MCF 10A (cell line): Measurements from ENCODE around the gene PXMP2. TPM values are rescaled to one million over a fixed set of nuclear protein-coding genes. Genes with fewer than 3 reads are reported as not detected.

Source experiments
- BruUV-seq: library from RNA; stranded (reverse); fragments of 400-500 nt; replicated peaks from 2 replicates; lab custom pipeline; 2021; lab: Mats Ljungman, UMichigan
- CTCF ChIA-PET: fragments of 300-600 bp; sonication (Branson Sonifier 250); formaldehyde crosslinking; extraction: SDS; loops from one replicate; lab custom pipeline; 2021; ENCODE audit warnings: antibody characterized with exemption, inconsistent platforms; lab: Yijun Ruan, JAX
- POLR2A ChIA-PET: fragments of 300-600, 350-650 bp; sonication (Branson Sonifier 250); formaldehyde crosslinking; extraction: SDS; loops from one replicate; lab custom pipeline; 2020; ENCODE audit warnings: antibody characterized with exemption, inconsistent platforms; lab: Yijun Ruan, JAX
- DNase-seq: peaks from one replicate; pipeline ENCODE4 v3.0.0-alpha.2; 2018; ENCODE audit not compliant: unreplicated experiment
- H3K27ac Mint-ChIP-seq: one replicate; pipeline ENCODE4 v1.8.0; 2022; ENCODE audit warnings: mild to moderate bottlenecking, low read depth, mixed read lengths; ENCODE audit not compliant: unreplicated experiment
- H3K27me3 Mint-ChIP-seq: one replicate; pipeline ENCODE4 v1.8.0; 2022; ENCODE audit warnings: mixed read lengths; ENCODE audit not compliant: insufficient read depth, unreplicated experiment
- H3K36me3 Mint-ChIP-seq: one replicate; pipeline ENCODE4 v1.8.0; 2022; ENCODE audit warnings: mild to moderate bottlenecking, moderate library complexity, mixed read lengths; ENCODE audit not compliant: insufficient read depth, unreplicated experiment
- H3K4me1 Mint-ChIP-seq: one replicate; pipeline ENCODE4 v1.8.0; 2022; ENCODE audit warnings: mixed read lengths; ENCODE audit not compliant: insufficient read depth, unreplicated experiment
- H3K4me3 Mint-ChIP-seq: one replicate; pipeline ENCODE4 v1.8.0; 2022; ENCODE audit warnings: mild to moderate bottlenecking, moderate library complexity, mixed read lengths; ENCODE audit not compliant: unreplicated experiment
- H3K9me3 Mint-ChIP-seq: one replicate; pipeline ENCODE4 v1.8.0; 2022; ENCODE audit warnings: mixed read lengths; ENCODE audit not compliant: unreplicated experiment
- CTCF ChIP-seq: fragments of 200-600 bp; IDR thresholded peaks from one replicate; pipeline ENCODE4 v1.8.0; 2022; ENCODE audit warnings: antibody characterized with exemption, mild to moderate bottlenecking; ENCODE audit not compliant: unreplicated experiment
- intact Hi-C: fragments of 100-400 bp; cut with micrococcal nuclease; formaldehyde crosslinking; loops from 2 replicates; pipeline ENCODE4 v1.14.1; 2022
- total RNA-seq: library from RNA; stranded (reverse); gene quantifications from 2 replicates; pipeline ENCODE4 v1.2.3, GENCODE V29; 2022

Gene PXMP2
- total RNA-seq, 1 experiment from 2014 or later, result 28.1 TPM

GRCh38 chr12:132716356-132716755, 29.0 kb downstream of the PXMP2 start:
- DNase-seq, result no peak
- POLR2A ChIA-PET, result no interaction called here
- CTCF ChIA-PET, result no interaction called here
- intact Hi-C loops, result no loop called here
- H3K27me3 Mint-ChIP-seq, result no peaks in the 10 kb centered on the region
- no peak for TF ChIP-seq CTCF
- no TSS peak for BruUV-seq
- H3K27ac Mint-ChIP-seq, result no peak overlapping the region
- H3K9me3 Mint-ChIP-seq, result no peaks in the 10 kb centered on the region
- no peaks in the 10 kb centered on the region for H3K4me1 Mint-ChIP-seq
- H3K36me3 Mint-ChIP-seq, result peaks cover 80% of the 10 kb centered on the region
- no peak overlapping the region for H3K4me3 Mint-ChIP-seq

- POLR2A ChIA-PET, result no interaction called here
- Mint-ChIP-seq H3K4me3 (no peak overlapping the region), H3K27ac (no peak overlapping the region), H3K27me3 (no peaks in the 10 kb centered on the region), H3K36me3 (peaks cover 87% of the 10 kb centered on the region), H3K4me1 (no peaks in the 10 kb centered on the region), H3K9me3 (no peaks in the 10 kb centered on the region)
- intact Hi-C loops, result no loop called here
- no peak for TF ChIP-seq CTCF
- DNase-seq, result no peak
- BruUV-seq, result no TSS peak
- CTCF ChIA-PET, result no interaction called here
Observed at GRCh38 chr12:132717011-132717410, 29.6 kb downstream of the PXMP2 start.

GRCh38 chr12:132717531-132718387, 30.4 kb downstream of the PXMP2 start:
- H3K27ac Mint-ChIP-seq, result no peak overlapping the region
- no TSS peak for BruUV-seq
- POLR2A ChIA-PET, result no interaction called here
- H3K9me3 Mint-ChIP-seq, result no peaks in the 10 kb centered on the region
- CTCF ChIA-PET, result no interaction called here
- intact Hi-C loops, result no loop called here
- TF ChIP-seq CTCF, result no peak
- peaks cover 88% of the 10 kb centered on the region for H3K36me3 Mint-ChIP-seq
- DNase-seq, result no peak
- no peak overlapping the region for H3K4me3 Mint-ChIP-seq
- H3K4me1 Mint-ChIP-seq, result no peaks in the 10 kb centered on the region
- H3K27me3 Mint-ChIP-seq, result no peaks in the 10 kb centered on the region

- no peak for DNase-seq
Observed at GRCh38 chr12:132718644-132719043, 31.3 kb downstream of the PXMP2 start.

More at GRCh38 chr12:132718644-132719043, 31.3 kb downstream of the PXMP2 start:
- no peaks in the 10 kb centered on the region for H3K4me1 Mint-ChIP-seq
- H3K4me3 Mint-ChIP-seq, result no peak overlapping the region
- BruUV-seq, result no TSS peak
- no peaks in the 10 kb centered on the region for H3K9me3 Mint-ChIP-seq
- CTCF ChIA-PET, result no interaction called here
- H3K27me3 Mint-ChIP-seq, result no peaks in the 10 kb centered on the region
- POLR2A ChIA-PET, result no interaction called here
- H3K27ac Mint-ChIP-seq, result no peak overlapping the region
- no peak for TF ChIP-seq CTCF
- H3K36me3 Mint-ChIP-seq, result peaks cover 89% of the 10 kb centered on the region
- intact Hi-C loops, result no loop called here
